CD8-positive, alpha-beta memory T cell (primary cell): ENCODE measurements around the gene IDE. TPM values are rescaled to one million over a fixed set of nuclear protein-coding genes. Genes with fewer than 3 reads are reported as not detected.
"Not testable (repeated sequence)": the region's sequence is repeated elsewhere in the genome, so short reads cannot be mapped to it uniquely, and the experiment has no call there.

Experiments used
- CTCF ChIA-PET: fragments of 350-600 bp; sonication (Branson Sonifier 250); formaldehyde crosslinking; loops from one replicate; lab custom pipeline; 2021; ENCODE audit warnings: antibody characterized with exemption; lab: Charles Lee
- POLR2A ChIA-PET: fragments of 350-600 bp; sonication (Branson Sonifier 250); formaldehyde crosslinking; loops from one replicate; lab custom pipeline; 2021; ENCODE audit warnings: antibody characterized with exemption; lab: Charles Lee
- DNase-seq, 5 donors: peaks; one replicate each; pipeline versions ENCODE4 v3.0.0 to v3.0.0-alpha.2; 2020 to 2022; ENCODE audit warnings: mixed read lengths in 1 of 5
- H3K27ac ChIP-seq: one replicate; pipeline ENCODE4 v1.7.0; 2013; ENCODE audit warnings: low read depth, mild to moderate bottlenecking, low read length, moderate library complexity
- H3K27me3 ChIP-seq: 2 replicates; pipeline ENCODE4 v1.7.0; 2013; ENCODE audit warnings: low read length, mild to moderate bottlenecking; ENCODE audit not compliant: insufficient read depth, poor library complexity, severe bottlenecking
- H3K36me3 ChIP-seq: 2 replicates; pipeline ENCODE4 v1.7.0; 2013; ENCODE audit warnings: mild to moderate bottlenecking, low read length, moderate library complexity; ENCODE audit not compliant: insufficient read depth
- H3K4me1 ChIP-seq: 2 replicates; pipeline ENCODE4 v1.7.0; 2013; ENCODE audit warnings: mild to moderate bottlenecking, low read length, moderate library complexity; ENCODE audit not compliant: insufficient read depth
- H3K4me3 ChIP-seq: 2 replicates; pipeline ENCODE4 v1.7.0; 2013; ENCODE audit warnings: mild to moderate bottlenecking, low read length
- H3K9me3 ChIP-seq: 2 replicates; pipeline ENCODE4 v1.7.0; 2013; ENCODE audit warnings: mild to moderate bottlenecking, low read length
- H3K27ac Mint-ChIP-seq, 8 donors: one replicate each; pipeline ENCODE4 v1.8.0; 2020 to 2021; ENCODE audit warnings: mixed read lengths in 8 of 8, mild to moderate bottlenecking in 6 of 8, inconsistent platforms in 3 of 8, moderate library complexity in 3 of 8
- H3K27me3 Mint-ChIP-seq, 2 donors: one replicate each; pipeline ENCODE4 v1.8.0; 2020 to 2021; ENCODE audit warnings: mixed read lengths in 2 of 2, mild to moderate bottlenecking in 1 of 2, moderate library complexity in 1 of 2
- H3K36me3 Mint-ChIP-seq, 3 donors: one replicate each; pipeline ENCODE4 v1.8.0; 2020 to 2021; ENCODE audit warnings: mixed read lengths in 3 of 3, inconsistent platforms in 1 of 3, mild to moderate bottlenecking in 1 of 3
- H3K4me1 Mint-ChIP-seq, 3 donors: one replicate each; pipeline ENCODE4 v1.8.0; 2020 to 2021; ENCODE audit warnings: mixed read lengths in 3 of 3, inconsistent platforms in 1 of 3, mild to moderate bottlenecking in 1 of 3
- H3K4me3 Mint-ChIP-seq, 7 donors: one replicate each; pipeline ENCODE4 v1.8.0; 2020 to 2021; ENCODE audit warnings: mixed read lengths in 7 of 7, mild to moderate bottlenecking in 6 of 7, moderate library complexity in 4 of 7, inconsistent platforms in 2 of 7
- H3K9me3 Mint-ChIP-seq, 5 donors: one replicate each; pipeline ENCODE4 v1.8.0; 2020 to 2022; ENCODE audit warnings: mixed read lengths in 5 of 5, mild to moderate bottlenecking in 3 of 5, moderate library complexity in 2 of 5, inconsistent platforms in 1 of 5
- polyA plus RNA-seq: library from polyadenylated mRNA; unstranded; fragments of 300-500 nt; fragmentation: Illumina TruSeq; gene quantifications from one replicate; pipeline ENCODE4 v1.2.3, GENCODE V29; 2021
- total RNA-seq, 2 experiments: library from RNA; stranded (reverse); gene quantifications; one replicate each; pipeline ENCODE4 v1.2.3, GENCODE V29; 2021

Gene IDE
- total and polyA plus RNA-seq, 3 experiments from 2014 or later: 19.0 to 42.8 (median 42.4) TPM

DNA sequence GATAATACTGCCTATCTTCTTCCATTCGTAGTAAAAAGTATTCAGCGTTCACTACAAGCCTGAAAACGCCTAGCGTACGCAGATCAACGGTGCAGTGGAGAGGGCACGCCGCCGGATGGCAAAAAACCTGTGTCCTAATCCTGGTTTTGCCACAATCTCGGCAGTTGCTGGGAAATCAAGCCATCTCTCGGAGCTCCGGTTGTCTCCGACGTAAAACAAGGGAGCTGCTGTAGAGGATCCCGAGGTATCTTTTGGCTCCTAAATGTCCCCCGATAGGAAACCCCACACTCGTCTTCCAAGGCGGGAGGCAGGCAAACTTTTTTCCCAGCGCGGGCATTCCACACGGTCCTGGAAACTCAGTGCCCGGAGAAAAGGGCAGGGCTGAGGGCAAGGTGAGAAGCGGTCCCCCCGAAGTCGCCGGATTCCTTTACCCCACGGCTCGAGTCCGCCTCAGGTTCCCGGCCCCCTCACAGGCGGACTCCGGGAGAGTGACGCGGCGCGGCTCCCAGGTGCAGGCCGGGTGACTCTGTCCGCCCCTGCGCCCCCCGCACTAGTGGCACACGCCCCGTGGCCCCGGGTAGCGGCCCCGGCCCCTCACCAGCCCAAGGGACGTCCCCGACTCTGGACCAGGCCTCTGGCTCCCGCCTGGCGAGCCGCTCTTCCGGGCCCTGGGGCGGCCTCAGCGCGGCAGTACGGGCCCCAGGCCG, 649 bp downstream of the IDE start:
- Histone ChIP-seq H3K9me3 (no peaks in the 10 kb centered on the region), H3K4me1 (peaks cover 9% of the 10 kb centered on the region), H3K27ac (peak overlapping the region; percentile 90), H3K36me3 (peaks cover 5% of the 10 kb centered on the region), H3K4me3 (peak overlapping the region; percentile 96), H3K27me3 (no peaks in the 10 kb centered on the region)
- Mint-ChIP-seq H3K4me3 (peak overlapping the region; percentile 69 to 95 (median 90)), H3K4me1 (peaks cover 34 to 46% (median 44%) of the 10 kb centered on the region in 3 donors), H3K27ac (peak overlapping the region; percentile 5 to 87 (median 56)), H3K9me3 (no peaks in the 10 kb centered on the region), H3K27me3 (no peaks in the 10 kb centered on the region), H3K36me3 (peaks cover 0 to 14% (median 3%) of the 10 kb centered on the region in 3 donors)
- POLR2A ChIA-PET: interaction anchor here (0.7 to 3.3 kb wide), 3 partner anchors 18 to 56 kb away, joined by 3 to 46 read pairs (median 10); partner anchors contain the start of gene KIF11
- DNase-seq: peak in 2 of 5 donors; percentile 11 to 37
- CTCF ChIA-PET: interaction anchor here (1.0 to 7.8 kb wide), 14 partner anchors 12 to 269 kb away, joined by 3 to 84 read pairs (median 6); partner anchors contain the start of gene KIF11

GRCh38 chr10:92572362-92573090, 1.4 kb downstream of the IDE start:
- Mint-ChIP-seq H3K4me3 (peak overlapping the region; percentile 69 to 95 (median 90)), H3K27ac (peak overlapping the region; percentile 0 to 70 (median 45)), H3K9me3 (no peaks in the 10 kb centered on the region), H3K36me3 (peaks cover 0 to 18% (median 3%) of the 10 kb centered on the region in 3 donors), H3K4me1 (peaks cover 39 to 52% (median 50%) of the 10 kb centered on the region in 3 donors), H3K27me3 (no peaks in the 10 kb centered on the region)
- ChIA-PET POLR2A (interaction anchor here (0.7 to 3.3 kb wide), 3 partner anchors 19 to 56 kb away, joined by 3 to 46 read pairs (median 10); partner anchors contain the start of gene KIF11), CTCF (interaction anchor here (1.1 to 7.8 kb wide), 4 partner anchors 19 to 271 kb away, joined by 3 to 84 read pairs (median 25); partner anchors contain the start of gene KIF11)
- H3K27me3 ChIP-seq: no peaks in the 10 kb centered on the region
- peaks cover 5% of the 10 kb centered on the region for H3K36me3 ChIP-seq
- H3K27ac ChIP-seq: peak overlapping the region; percentile 90
- DNase-seq: no peak
- peak overlapping the region; percentile 96 for H3K4me3 ChIP-seq
- no peaks in the 10 kb centered on the region for H3K9me3 ChIP-seq
- peaks cover 9% of the 10 kb centered on the region for H3K4me1 ChIP-seq

DNA sequence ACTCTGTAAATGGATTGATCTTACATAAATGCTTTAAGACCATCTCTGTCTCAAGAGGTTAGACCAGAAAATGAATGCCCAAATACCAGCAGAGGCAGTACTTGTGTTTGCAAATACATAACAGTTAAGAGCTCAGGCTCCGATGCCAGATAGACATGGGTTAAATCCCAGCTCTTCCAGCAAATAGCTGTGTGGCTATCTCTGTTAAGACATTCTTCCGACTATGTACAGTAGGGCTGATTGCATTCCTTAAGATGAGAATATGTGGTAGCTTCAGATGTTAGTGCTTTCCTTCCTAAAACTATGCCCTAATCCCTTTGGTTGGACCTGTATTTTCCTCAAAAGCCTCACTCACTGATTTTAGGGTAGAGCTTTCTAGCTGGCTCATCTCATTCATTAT, 2.2 kb downstream of the IDE start:
- peaks cover 5% of the 10 kb centered on the region for H3K36me3 ChIP-seq
- peaks cover 44 to 59% (median 56%) of the 10 kb centered on the region in 3 donors for H3K4me1 Mint-ChIP-seq
- POLR2A ChIA-PET: no interaction called here

DNA sequence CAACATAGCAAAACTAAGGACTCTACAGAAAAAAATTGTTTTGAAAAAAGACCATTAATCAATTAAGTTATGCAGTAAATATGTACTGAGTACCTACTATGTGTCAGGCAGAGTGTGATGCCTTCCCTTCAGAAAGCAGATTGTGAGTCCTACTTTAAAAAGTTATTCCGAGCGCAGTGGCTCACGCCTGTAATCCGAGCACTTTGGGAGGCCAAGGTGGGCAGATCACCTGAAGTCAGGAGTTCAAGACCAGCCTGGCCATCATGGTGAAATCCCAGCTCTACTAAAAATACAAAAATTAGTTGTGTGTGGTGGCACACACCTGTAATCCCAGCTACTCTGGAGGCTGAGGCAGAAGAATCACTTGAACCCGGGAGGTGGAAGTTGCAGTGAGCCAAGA, 4.2 kb downstream of the IDE start:
- H3K9me3 ChIP-seq, H3K27me3 ChIP-seq, H3K4me3 Mint-ChIP-seq, H3K27ac ChIP-seq, H3K9me3 Mint-ChIP-seq, DNase-seq, H3K4me1 ChIP-seq, POLR2A ChIA-PET, H3K4me3 ChIP-seq, H3K27me3 Mint-ChIP-seq, H3K36me3 ChIP-seq: not testable (repeated sequence)
- peaks cover 0 to 28% (median 6%) of the 10 kb centered on the region in 3 donors for H3K36me3 Mint-ChIP-seq
- H3K27ac Mint-ChIP-seq: peak overlapping the region in 3 of 8 donors; percentile 31 to 56 (median 33)
- CTCF ChIA-PET: interaction anchor here (0.8 to 2.8 kb wide), 2 partner anchors 52 kb away, joined by 3 to 9 read pairs; no protein-coding TSS in a partner anchor
- H3K4me1 Mint-ChIP-seq: peaks cover 46 to 65% (median 60%) of the 10 kb centered on the region in 3 donors

More for the DNA sequence above, 2.2 kb downstream of the IDE start:
- DNase-seq: no peak
- H3K4me3 ChIP-seq: no peak overlapping the region
- no peaks in the 10 kb centered on the region for H3K9me3 ChIP-seq
- H3K4me1 ChIP-seq: peaks cover 9% of the 10 kb centered on the region
- Mint-ChIP-seq H3K9me3 (no peaks in the 10 kb centered on the region), H3K27ac (peak overlapping the region in 6 of 8 donors; percentile 26 to 69 (median 44)), H3K27me3 (no peaks in the 10 kb centered on the region), H3K4me3 (peak overlapping the region in 5 of 7 donors; percentile 69 to 94 (median 90)), H3K36me3 (peaks cover 0 to 19% (median 3%) of the 10 kb centered on the region in 3 donors)
- H3K27me3 ChIP-seq: no peaks in the 10 kb centered on the region
- no peak overlapping the region for H3K27ac ChIP-seq
- CTCF ChIA-PET: interaction anchor here (1.4 to 7.8 kb wide), 3 partner anchors 20 to 272 kb away, joined by 3 to 84 read pairs (median 47); partner anchors contain the start of gene KIF11

DNA sequence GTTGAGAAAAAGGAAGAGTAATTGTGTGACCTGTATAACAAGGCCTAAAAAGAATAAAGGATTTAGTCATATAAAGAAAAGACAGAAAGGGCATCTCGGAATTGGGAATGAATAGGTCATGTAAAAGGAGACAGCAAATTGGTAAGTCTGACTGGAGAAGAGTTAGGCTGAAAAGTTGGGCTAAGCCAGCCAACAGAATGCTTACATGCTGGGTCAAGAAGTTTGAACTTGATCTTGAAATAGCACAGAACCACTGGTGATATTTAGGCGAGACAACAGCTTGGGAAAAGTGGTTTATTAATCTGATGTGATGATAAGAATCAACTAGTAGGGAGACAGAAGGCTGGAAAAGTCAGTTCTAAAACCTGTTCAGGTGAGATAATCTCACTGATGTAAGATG, 4.8 kb downstream of the IDE start:
- no peaks in the 10 kb centered on the region for H3K27me3 Mint-ChIP-seq
- no peak for DNase-seq
- ChIA-PET CTCF (interaction anchor here (2.8 kb wide), 1 partner anchor 52 kb away, joined by 9 read pairs; no protein-coding TSS in a partner anchor), POLR2A (no interaction called here)
- Histone ChIP-seq H3K4me3 (no peak overlapping the region), H3K9me3 (no peaks in the 10 kb centered on the region), H3K4me1 (peaks cover 9% of the 10 kb centered on the region), H3K27me3 (no peaks in the 10 kb centered on the region), H3K36me3 (peaks cover 5% of the 10 kb centered on the region), H3K27ac (no peak overlapping the region)
- H3K9me3 Mint-ChIP-seq: no peaks in the 10 kb centered on the region
- H3K4me3 Mint-ChIP-seq: no peak overlapping the region
- peaks cover 44 to 62% (median 60%) of the 10 kb centered on the region in 3 donors for H3K4me1 Mint-ChIP-seq
- peaks cover 1 to 25% (median 6%) of the 10 kb centered on the region in 3 donors for H3K36me3 Mint-ChIP-seq
- H3K27ac Mint-ChIP-seq: peak overlapping the region in 6 of 8 donors; percentile 33 to 57 (median 50)

DNA sequence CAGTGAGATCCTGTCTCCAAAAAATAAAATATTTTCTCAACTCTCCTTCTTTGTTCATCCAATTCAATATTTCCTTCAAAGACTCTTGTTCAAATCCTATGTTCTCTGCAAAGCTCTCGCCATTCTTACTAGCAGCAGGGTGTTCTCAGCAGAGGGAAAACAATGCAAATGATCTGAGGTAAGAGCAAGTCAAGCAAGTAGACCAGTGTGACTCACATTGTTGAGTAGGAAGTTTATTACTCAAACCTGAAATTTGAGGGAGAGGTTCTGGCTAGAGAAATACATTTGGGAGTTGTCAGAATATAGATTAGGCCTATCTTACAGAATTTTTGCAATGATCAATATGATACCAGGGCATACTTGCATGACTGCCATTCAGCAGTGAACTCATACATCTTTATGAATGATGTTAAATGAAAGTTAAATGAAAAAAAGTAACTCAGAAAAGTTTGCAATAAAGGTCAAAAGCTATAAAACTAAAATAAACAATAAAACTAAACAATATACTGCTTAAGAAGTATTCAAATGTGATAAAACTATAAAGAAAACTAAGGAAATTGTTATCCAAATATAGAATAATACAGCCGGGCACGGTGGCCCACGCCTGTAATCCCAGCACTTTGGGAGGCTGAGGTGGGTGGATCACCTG, 5.8 kb downstream of the IDE start:
- H3K27ac ChIP-seq: no peak overlapping the region
- ChIA-PET POLR2A (no interaction called here), CTCF (interaction anchor here (2.8 kb wide), 1 partner anchor 51 kb away, joined by 9 read pairs; no protein-coding TSS in a partner anchor)
- H3K36me3 Mint-ChIP-seq: peaks cover 4 to 28% (median 10%) of the 10 kb centered on the region in 3 donors
- no peaks in the 10 kb centered on the region for H3K27me3 ChIP-seq
- no peaks in the 10 kb centered on the region for H3K9me3 Mint-ChIP-seq
- peaks cover 5% of the 10 kb centered on the region for H3K36me3 ChIP-seq
- peaks cover 45 to 65% (median 63%) of the 10 kb centered on the region in 3 donors for H3K4me1 Mint-ChIP-seq
- no peak overlapping the region for H3K4me3 ChIP-seq
- DNase-seq: no peak
- H3K27ac Mint-ChIP-seq: peak overlapping the region in 3 of 8 donors; percentile 9 to 64 (median 48)
- H3K4me3 Mint-ChIP-seq: no peak overlapping the region
- peaks cover 9% of the 10 kb centered on the region for H3K4me1 ChIP-seq
- H3K9me3 ChIP-seq: no peaks in the 10 kb centered on the region
- H3K27me3 Mint-ChIP-seq: no peaks in the 10 kb centered on the region

- no peaks in the 10 kb centered on the region for H3K4me1 ChIP-seq
- H3K36me3 ChIP-seq: no peaks in the 10 kb centered on the region
- H3K27me3 ChIP-seq: no peaks in the 10 kb centered on the region
- H3K4me3 Mint-ChIP-seq: no peak overlapping the region
- peaks cover 19 to 52% (median 24%) of the 10 kb centered on the region in 3 donors for H3K36me3 Mint-ChIP-seq
- no peaks in the 10 kb centered on the region for H3K27me3 Mint-ChIP-seq
- peaks cover 22 to 36% (median 33%) of the 10 kb centered on the region in 3 donors for H3K4me1 Mint-ChIP-seq
- H3K27ac ChIP-seq: no peak overlapping the region
- DNase-seq: no peak
- POLR2A ChIA-PET: no interaction called here
- H3K9me3 Mint-ChIP-seq: no peaks in the 10 kb centered on the region
- no peak overlapping the region for H3K4me3 ChIP-seq
- no peak overlapping the region for H3K27ac Mint-ChIP-seq
- no peaks in the 10 kb centered on the region for H3K9me3 ChIP-seq
- CTCF ChIA-PET: interaction anchor here (1.5 kb wide), 1 partner anchor 45 kb away, joined by 5 read pairs; no protein-coding TSS in a partner anchor
Measured at GRCh38 chr10:92562424-92562823, 11.5 kb downstream of the IDE start.
